Neutrophil (primary cell): ENCODE measurements around the gene ZNF23.

ENCODE experiments used
- H3K27ac ChIP-seq: fragments of 200-600 bp; sonication (generic); 2 replicates; pipeline ENCODE4 v1.5.1; 2016; ENCODE audit warnings: mild to moderate bottlenecking, moderate library complexity
- H3K27me3 ChIP-seq: fragments of 200-600 bp; sonication (generic); 2 replicates; pipeline ENCODE4 v1.6.0; 2016; ENCODE audit warnings: mild to moderate bottlenecking
- H3K36me3 ChIP-seq: fragments of 200-600 bp; sonication (generic); 2 replicates; pipeline ENCODE4 v1.5.1; 2017
- H3K4me1 ChIP-seq, 2 experiments: fragments of 200-600 bp in 1 of 2; sonication (generic) in 1 of 2; 1 replicate in 1 of 2; 2 replicates in 1 of 2; pipeline versions ENCODE4 v1.5.1 to v1.6.1; 2013 to 2016; ENCODE audit warnings: low read depth in 1 of 2, low read length in 1 of 2, mild to moderate bottlenecking in 1 of 2, moderate library complexity in 1 of 2; ENCODE audit not compliant: control insufficient read depth in 1 of 2, insufficient read depth in 1 of 2
- H3K4me3 ChIP-seq, 2 experiments: fragments of 200-600 bp in 1 of 2; sonication (generic) in 1 of 2; 1 replicate in 1 of 2; 2 replicates in 1 of 2; pipeline ENCODE4 v1.5.1; 2013 to 2016; ENCODE audit warnings: low read depth in 1 of 2, low read length in 1 of 2, mild to moderate bottlenecking in 1 of 2, moderate library complexity in 1 of 2
- H3K9me3 ChIP-seq: fragments of 200-600 bp; sonication (generic); 2 replicates; pipeline ENCODE4 v1.5.1; 2016
- CTCF ChIP-seq: fragments of 200-600 bp; sonication (generic); IDR thresholded peaks from 2 replicates; pipeline ENCODE4 v1.5.1; 2016; ENCODE audit warnings: antibody characterized with exemption

ZNF23 gene

DNA sequence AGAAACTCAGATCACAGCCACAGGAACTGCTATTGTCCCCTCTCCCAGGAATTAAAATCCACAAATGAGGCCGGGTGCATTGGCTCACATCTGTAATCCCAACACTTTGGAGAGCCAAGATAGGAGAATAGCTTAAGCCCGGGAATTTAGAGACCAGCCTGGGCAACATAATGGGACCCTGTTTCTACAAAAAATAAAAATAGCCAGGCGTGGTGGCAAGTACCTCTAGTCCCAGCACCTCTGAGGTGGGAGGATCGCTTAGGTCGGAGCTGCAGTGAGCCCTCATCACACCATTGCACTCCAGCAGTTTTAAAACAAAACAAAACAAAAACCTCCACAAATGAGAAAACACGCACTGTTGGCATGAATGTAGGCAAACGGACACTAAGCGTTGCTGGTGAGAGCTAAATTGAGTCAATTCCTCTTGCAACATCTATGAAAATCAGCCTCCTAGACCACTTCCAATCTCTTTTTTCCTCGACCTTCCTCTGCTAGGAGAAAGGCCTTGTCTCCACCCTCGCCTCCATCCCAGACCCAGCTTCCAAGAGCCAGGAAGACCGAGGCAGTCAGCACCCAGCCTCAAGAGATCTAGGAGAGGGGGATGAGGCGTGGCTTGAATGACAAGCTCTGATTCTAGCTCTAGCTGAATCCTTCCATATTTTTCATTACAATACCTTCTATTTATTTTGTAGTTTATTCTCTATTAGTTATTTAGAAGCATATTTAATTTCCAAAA is 35.0 kb downstream of the ZNF23 start:
- Histone ChIP-seq H3K27ac (no peak overlapping the region), H3K4me1 (no peaks in the 10 kb centered on the region), H3K36me3 (no peaks in the 10 kb centered on the region), H3K4me3 (no peak overlapping the region), H3K27me3 (peaks cover 60% of the 10 kb centered on the region), H3K9me3 (no peaks in the 10 kb centered on the region)
- no peak for TF ChIP-seq CTCF

DNA sequence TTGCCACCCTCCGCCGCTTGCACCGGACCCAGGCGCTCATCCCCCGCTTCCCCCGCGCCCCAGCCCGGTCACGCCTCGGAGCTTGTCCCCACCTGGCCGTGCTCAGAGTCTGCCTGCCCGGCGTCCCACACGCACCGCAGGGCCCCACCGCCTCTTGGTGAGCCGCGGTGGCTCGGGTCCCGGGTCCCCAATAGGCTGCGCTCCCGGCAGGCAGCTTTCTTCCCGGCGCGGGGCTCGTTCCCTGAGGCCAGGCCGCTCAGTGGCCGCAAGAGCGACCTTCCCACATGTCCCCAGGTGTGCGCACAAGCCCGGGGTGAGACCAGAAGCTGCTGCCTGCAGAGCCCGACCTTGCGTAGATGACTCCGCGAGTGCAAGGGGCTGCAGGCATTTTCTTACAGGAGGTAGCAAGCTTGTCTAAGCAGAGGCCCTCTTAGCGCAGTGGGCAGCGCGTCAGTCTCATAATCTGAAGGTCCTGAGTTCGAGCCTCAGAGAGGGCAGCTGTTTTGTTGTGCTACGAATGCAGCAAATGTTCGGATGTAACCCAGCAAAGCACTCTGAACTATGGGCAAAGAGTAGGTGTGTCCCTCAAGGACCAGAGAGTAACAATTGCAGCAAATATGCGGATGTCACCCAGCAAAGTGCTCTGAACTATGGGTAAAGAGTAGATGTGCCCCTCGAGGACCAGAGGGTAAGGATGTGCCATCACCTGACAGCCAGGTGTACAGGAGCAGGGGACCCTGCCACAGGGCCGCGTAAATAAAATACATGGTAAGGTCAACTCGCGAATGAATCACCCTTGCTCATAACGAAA is 35.8 kb downstream of the ZNF23 start:
- H3K27ac ChIP-seq: no peak overlapping the region
- no peak for TF ChIP-seq CTCF

DNA sequence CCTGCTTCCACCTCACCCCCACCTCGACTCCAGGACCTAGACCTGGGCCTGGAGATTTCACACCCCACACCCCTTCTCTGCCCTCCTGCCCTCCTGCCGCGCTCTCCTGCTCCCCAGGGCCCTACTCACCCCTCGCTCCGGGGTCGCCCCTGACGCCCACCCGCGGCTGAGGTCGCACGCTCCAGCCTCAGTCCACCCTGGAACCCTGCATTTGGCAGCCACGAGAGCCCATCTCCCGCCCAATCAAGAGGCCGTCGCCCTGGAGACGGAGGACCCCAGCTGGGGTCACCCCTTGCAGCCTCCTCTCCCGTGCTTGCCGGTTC is 36.3 kb downstream of the ZNF23 start:
- TF ChIP-seq CTCF: no peak
- no peaks in the 10 kb centered on the region for H3K9me3 ChIP-seq
- no peak overlapping the region for H3K4me3 ChIP-seq
- no peaks in the 10 kb centered on the region for H3K4me1 ChIP-seq
- H3K36me3 ChIP-seq: no peaks in the 10 kb centered on the region
- no peak overlapping the region for H3K27ac ChIP-seq
- H3K27me3 ChIP-seq: peaks cover 60% of the 10 kb centered on the region

More for the DNA sequence above, 35.8 kb downstream of the ZNF23 start:
- Histone ChIP-seq H3K4me3 (no peak overlapping the region), H3K27me3 (peaks cover 60% of the 10 kb centered on the region), H3K36me3 (no peaks in the 10 kb centered on the region), H3K4me1 (no peaks in the 10 kb centered on the region), H3K9me3 (no peaks in the 10 kb centered on the region)

GRCh38 chr16:71424626-71425025 is 37.4 kb downstream of the ZNF23 start:
- H3K9me3 ChIP-seq: no peaks in the 10 kb centered on the region
- no peak for TF ChIP-seq CTCF
- H3K27me3 ChIP-seq: peaks cover 68% of the 10 kb centered on the region
- no peak overlapping the region for H3K27ac ChIP-seq
- no peaks in the 10 kb centered on the region for H3K4me1 ChIP-seq
- H3K4me3 ChIP-seq: no peak overlapping the region
- H3K36me3 ChIP-seq: no peaks in the 10 kb centered on the region

- H3K4me3 ChIP-seq: no peak overlapping the region
- H3K36me3 ChIP-seq: no peaks in the 10 kb centered on the region
- H3K9me3 ChIP-seq: no peaks in the 10 kb centered on the region
- TF ChIP-seq CTCF: no peak
- peaks cover 63% of the 10 kb centered on the region for H3K27me3 ChIP-seq
- no peak overlapping the region for H3K27ac ChIP-seq
- H3K4me1 ChIP-seq: no peaks in the 10 kb centered on the region
These were observed 38.2 kb downstream of the ZNF23 start for GRCh38 chr16:71423865-71424264.
